Esophagus squamous epithelium (tissue), 5 donors: Measurements from ENCODE around the gene PRKAR1B. TPM values are rescaled to one million over a fixed set of nuclear protein-coding genes. Genes with fewer than 3 reads are reported as not detected.
"Not testable (repeated sequence)": the region's sequence is repeated elsewhere in the genome, so short reads cannot be mapped to it uniquely, and the experiment has no call there.

Source experiments
- DNase-seq: peaks from one replicate; lab custom pipeline; 2025; lab: John Stamatoyannopoulos, UW
- H3K27ac ChIP-seq, 4 donors: fragments of 200-600 bp; sonication (generic); one replicate each; pipeline ENCODE4 v1.5.1; 2016 to 2019; ENCODE audit warnings: mild to moderate bottlenecking in 1 of 4
- H3K27me3 ChIP-seq, 4 donors: fragments of 200-600 bp; sonication (generic); 1 replicate in 3 of 4; 2 replicates in 1 of 4; pipeline versions ENCODE4 v1.5.1 to v1.6.0; 2017 to 2021; ENCODE audit warnings: antibody characterized with exemption in 1 of 4
- H3K36me3 ChIP-seq, 3 donors: fragments of 200-600 bp; sonication (generic); one replicate each; pipeline ENCODE4 v1.5.1; 2016 to 2019
- H3K4me1 ChIP-seq, 3 donors: fragments of 200-600 bp; sonication (generic); one replicate each; pipeline ENCODE4 v1.5.1; 2017 to 2019
- H3K4me3 ChIP-seq, 4 donors: fragments of 200-600 bp; sonication (generic); 1 replicate in 3 of 4; 2 replicates in 1 of 4; pipeline ENCODE4 v1.5.1; 2016 to 2019; ENCODE audit warnings: mild to moderate bottlenecking in 2 of 4, moderate library complexity in 1 of 4
- H3K9me3 ChIP-seq, 3 donors: fragments of 200-600 bp; sonication (generic); one replicate each; pipeline ENCODE4 v1.5.1; 2016 to 2019
- CTCF ChIP-seq, 6 experiments: fragments of 450-650 bp in 4 of 6; fragments of 200-600 bp in 2 of 6; sonication (generic) in 2 of 6; IDR thresholded peaks; one replicate each; pipeline ENCODE4 v1.5.1; 2016 to 2019; ENCODE audit warnings: antibody characterized with exemption in 6 of 6, mild to moderate bottlenecking in 4 of 6, moderate library complexity in 4 of 6
- POLR2A ChIP-seq, 4 donors: fragments of 450-650 bp; IDR thresholded peaks; one replicate each; pipeline ENCODE4 v1.6.1; 2017; ENCODE audit warnings: antibody characterized with exemption in 4 of 4, mild to moderate bottlenecking in 4 of 4, moderate library complexity in 3 of 4
- WGBS, 2 donors: methylation state at CpG; one replicate each; pipeline ENCODE4 v1.1.5; 2018; 5-methylcytosine and 5-hydroxymethylcytosine counted together
- intact Hi-C: fragments of 100-400 bp; cut with DNase I; formaldehyde crosslinking; loops from one replicate; pipeline ENCODE4 v1.15.0; 2022
- total RNA-seq, 4 donors: library from RNA; depleted of rRNA; stranded (reverse); fragments of >200 nt; gene quantifications; one replicate each; pipeline ENCODE4 v1.1.0, GENCODE V29; 2016
- donor health status: DM: yes; HTN: yes; CAD: no.

Gene PRKAR1B
- total RNA-seq, 4 donors from 2014 or later: 10.2 to 13.1 (median 12.5) TPM

- no peaks in the 10 kb centered on the region for H3K27me3 ChIP-seq
- H3K36me3 ChIP-seq: peaks cover 20 to 99% (median 22%) of the 10 kb centered on the region in 3 donors
- intact Hi-C loops: no loop called here
- DNase-seq: no peak
- no peaks in the 10 kb centered on the region for H3K4me1 ChIP-seq
- no peak overlapping the region for H3K27ac ChIP-seq
- no peaks in the 10 kb centered on the region for H3K9me3 ChIP-seq
- WGBS, 2 donors: 81 to 86% methylated on average over 6 to 9 of the region's 9 CpGs
- no peak for TF ChIP-seq CTCF (IDR thresholded peaks at IDR 0.05)
- H3K4me3 ChIP-seq: no peak overlapping the region
Observed at GRCh38 chr7:755413-755805, 28.3 kb upstream of the PRKAR1B start.

- no peak for DNase-seq
- Histone ChIP-seq H3K9me3 (no peaks in the 10 kb centered on the region), H3K27me3 (no peaks in the 10 kb centered on the region), H3K4me1 (no peaks in the 10 kb centered on the region), H3K36me3 (peaks cover 20 to 98% (median 22%) of the 10 kb centered on the region in 3 donors), H3K27ac (no peak overlapping the region), H3K4me3 (no peak overlapping the region)
- no peak for TF ChIP-seq CTCF (IDR thresholded peaks at IDR 0.05)
- TF ChIP-seq POLR2A (IDR thresholded peaks at IDR 0.05): no peak
- 88 to 96% methylated on average over 17 to 24 of the region's 49 CpGs for WGBS, 2 donors
- intact Hi-C loops: no loop called here
Observed at GRCh38 chr7:754531-755412, 27.7 kb upstream of the PRKAR1B start.

GRCh38 chr7:753190-753589 is 26.1 kb upstream of the PRKAR1B start:
- Histone ChIP-seq H3K27me3 (no peaks in the 10 kb centered on the region), H3K9me3 (no peaks in the 10 kb centered on the region), H3K4me3 (no peak overlapping the region), H3K27ac (no peak overlapping the region), H3K36me3 (peaks cover 20 to 87% (median 22%) of the 10 kb centered on the region in 3 donors), H3K4me1 (peaks cover 0 to 7% (median 0%) of the 10 kb centered on the region in 3 donors)
- 94% methylated on average over 13 to 17 of the region's 17 CpGs for WGBS, 2 donors
- DNase-seq: no peak
- intact Hi-C loops: no loop called here
- TF ChIP-seq POLR2A (IDR thresholded peaks at IDR 0.05) (no peak), CTCF (IDR thresholded peaks at IDR 0.05) (no peak)

GRCh38 chr7:752256-752655 is 25.2 kb upstream of the PRKAR1B start:
- 85 to 87% methylated on average over 19 to 27 of the region's 33 CpGs for WGBS, 2 donors
- H3K27me3 ChIP-seq, DNase-seq, H3K9me3 ChIP-seq, H3K4me3 ChIP-seq, H3K27ac ChIP-seq, H3K4me1 ChIP-seq, intact Hi-C loops: not testable (repeated sequence)
- peaks cover 13 to 77% (median 16%) of the 10 kb centered on the region in 3 donors for H3K36me3 ChIP-seq

GRCh38 chr7:751826-752225 is 24.7 kb upstream of the PRKAR1B start:
- Histone ChIP-seq H3K4me3 (no peak overlapping the region), H3K4me1 (peaks cover 0 to 7% (median 0%) of the 10 kb centered on the region in 3 donors), H3K27ac (no peak overlapping the region), H3K36me3 (peaks cover 9 to 73% (median 11%) of the 10 kb centered on the region in 3 donors), H3K27me3 (no peaks in the 10 kb centered on the region), H3K9me3 (no peaks in the 10 kb centered on the region)
- WGBS, 2 donors: 83% methylated on average over 11 to 13 of the region's 15 CpGs
- intact Hi-C loops: no loop called here
- no peak for DNase-seq
- TF ChIP-seq CTCF (IDR thresholded peaks at IDR 0.05) (no peak), POLR2A (IDR thresholded peaks at IDR 0.05) (no peak)
